Measurements from ENCODE around the gene SIRT6. TPM values are rescaled to one million over a fixed set of nuclear protein-coding genes. Genes with fewer than 3 reads are reported as not detected.
"Not testable (repeated sequence)": the region's sequence is repeated elsewhere in the genome, so short reads cannot be mapped to it uniquely, and the experiment has no call there.

The SIRT6 gene
- total and polyA plus RNA-seq, 10 of the 15 experiments (the other 5 are each of a cell fraction or from before 2014, with no cell fraction given), result 1.3 to 49.6 (median 24.2) TPM

GRCh38 chr19:4161415-4162077 lies 20.8 kb downstream of the SIRT6 start:
- no peak for DNase-seq (ENCODE audit: low read depth, low spot score)
- intact Hi-C loops (cut with micrococcal nuclease; ENCODE audit: unreplicated experiment), result no loop called here
- ChIA-PET SMC1A (ENCODE audit: uncharacterized antibody, unreplicated experiment) (no interaction called here), CTCF (interaction anchor here (0.9 kb wide), 1 partner anchor 21 kb away, joined by 5 read pairs; no protein-coding TSS in a partner anchor), RAD21 (ENCODE audit: unreplicated experiment) (interaction anchor here (1.0 kb wide), 1 partner anchor 8 kb away, joined by 3 read pairs; the partner anchor contains the start of gene CREB3L3), POLR2A (interaction anchor here (0.9 kb wide), 1 partner anchor 97 kb away, joined by 3 read pairs; no protein-coding TSS in a partner anchor)
- Histone ChIP-seq H3K9ac (ENCODE audit: control insufficient read depth, insufficient read depth, low read length) (no peak overlapping the region), H2AFZ (ENCODE audit: control insufficient read depth, low read depth, low read length) (no peak overlapping the region), H3K4me1 (ENCODE audit: control insufficient read depth, insufficient read depth, low read length) (no peaks in the 10 kb centered on the region), H3K9me3 (replicated peaks; ENCODE audit: control insufficient read depth, insufficient read depth, low read length) (no peaks in the 10 kb centered on the region), H3K4me2 (ENCODE audit: control insufficient read depth, insufficient read depth) (no peak overlapping the region), H3K27me3 (replicated peaks in 1 of 2; ENCODE audit: control insufficient read depth in 2 of 2, insufficient read depth in 2 of 2, low read length in 1 of 2) (no peaks in the 10 kb centered on the region), H3K4me3 (no peak overlapping the region), H3K79me2 (ENCODE audit: control insufficient read depth, insufficient read depth, low read length) (no peaks in the 10 kb centered on the region), H3K27ac (ENCODE audit: control insufficient read depth, insufficient read depth) (no peak overlapping the region), H3K36me3 (ENCODE audit: control insufficient read depth in 2 of 2, insufficient read depth in 2 of 2, low read length in 1 of 2) (no peaks in the 10 kb centered on the region), H4K20me1 (ENCODE audit: control insufficient read depth, insufficient read depth) (no peaks in the 10 kb centered on the region)
- FAIRE-seq, result no peak
- 52% methylated on average over 7 of the region's 7 CpGs for WGBS (ENCODE audit: insufficient coverage, insufficient replicate concordance, low lambda C conversion rate, missing lambda C conversion rate)
- BruUV-seq (replicated peaks), result no TSS peak
- no peak for ATAC-seq
- TF ChIP-seq SMARCA5 (IDR thresholded peaks at IDR 0.05), result peak; percentile 47; the same call in 1 of the 2 replicates
- no peak for TF ChIP-seq RFX5 (IDR thresholded peaks at IDR 0.05; ENCODE audit: low read depth, low read length)
- in situ Hi-C loops (cut with MboI), result no loop called here

- DNase-seq (ENCODE audit: low read depth, low spot score); H3K9ac ChIP-seq (ENCODE audit: control insufficient read depth, insufficient read depth, low read length); H4K20me1 ChIP-seq (ENCODE audit: control insufficient read depth, insufficient read depth); H3K27ac ChIP-seq (ENCODE audit: control insufficient read depth, insufficient read depth); H3K4me2 ChIP-seq (ENCODE audit: control insufficient read depth, insufficient read depth); ATAC-seq; H3K27me3 ChIP-seq (replicated peaks in 1 of 2; ENCODE audit: control insufficient read depth in 2 of 2, insufficient read depth in 2 of 2, low read length in 1 of 2); H3K9me3 ChIP-seq (replicated peaks; ENCODE audit: control insufficient read depth, insufficient read depth, low read length); FAIRE-seq; H3K4me1 ChIP-seq (ENCODE audit: control insufficient read depth, insufficient read depth, low read length); H3K4me3 ChIP-seq; intact Hi-C loops (cut with micrococcal nuclease; ENCODE audit: unreplicated experiment); BruUV-seq (replicated peaks); H2AFZ ChIP-seq (ENCODE audit: control insufficient read depth, low read depth, low read length); H3K79me2 ChIP-seq (ENCODE audit: control insufficient read depth, insufficient read depth, low read length); H3K36me3 ChIP-seq (ENCODE audit: control insufficient read depth in 2 of 2, insufficient read depth in 2 of 2, low read length in 1 of 2); in situ Hi-C loops (cut with MboI): not testable (repeated sequence)
- ChIA-PET CTCF (interaction anchor here (0.6 to 1.7 kb wide), 7 partner anchors 10 to 172 kb away, joined by 3 to 5 read pairs (median 3); no protein-coding TSS in a partner anchor), SMC1A (ENCODE audit: uncharacterized antibody, unreplicated experiment) (interaction anchor here (1.0 kb wide), 1 partner anchor 18 kb away, joined by 3 read pairs; no protein-coding TSS in a partner anchor), RAD21 (ENCODE audit: unreplicated experiment) (interaction anchor here (1.1 kb wide), 1 partner anchor 18 kb away, joined by 4 read pairs; no protein-coding TSS in a partner anchor), POLR2A (interaction anchor here (0.7 kb wide), 1 partner anchor 10 kb away, joined by 10 read pairs; no protein-coding TSS in a partner anchor)
- 65% methylated on average over 8 of the region's 8 CpGs for WGBS (ENCODE audit: insufficient coverage, insufficient replicate concordance, low lambda C conversion rate, missing lambda C conversion rate)
Observed at GRCh38 chr19:4157971-4158370, 24.4 kb downstream of the SIRT6 start.
